IPS DF 6.9 (cell line): Measurements from ENCODE around the gene NR2C2.
A peak's percentile ranks its signal among the peaks of the same experiment; 100 is the strongest.

Experiments used
- DNase-seq: peaks from one replicate; pipeline ENCODE4 v3.0.0-alpha.2; 2013; ENCODE audit warnings: low read depth, low spot score
- H3K27ac ChIP-seq: one replicate; pipeline ENCODE4 v1.5.1; 2013; ENCODE audit warnings: low read length, control low read depth
- H3K27me3 ChIP-seq: 2 replicates; pipeline ENCODE4 v1.6.1; 2013; ENCODE audit warnings: mild to moderate bottlenecking, low read length; ENCODE audit not compliant: control insufficient read depth, insufficient read depth
- H3K36me3 ChIP-seq: 2 replicates; pipeline ENCODE4 v1.6.1; 2013; ENCODE audit warnings: low read length; ENCODE audit not compliant: control insufficient read depth, insufficient read depth
- H3K4me1 ChIP-seq: 2 replicates; pipeline ENCODE4 v1.6.1; 2013; ENCODE audit warnings: low read length; ENCODE audit not compliant: control insufficient read depth, insufficient read depth
- H3K4me3 ChIP-seq: 2 replicates; pipeline ENCODE4 v1.5.1; 2013; ENCODE audit warnings: mild to moderate bottlenecking, low read length
- H3K9me3 ChIP-seq: 2 replicates; pipeline ENCODE4 v1.6.1; 2013; ENCODE audit warnings: low read length, inconsistent platforms; ENCODE audit not compliant: control insufficient read depth, insufficient read depth
- WGBS: extraction: QIAGEN DNeasy Blood & Tissue Kit; methylation state at CpG from one replicate; pipeline ENCODE4 v1.1.7; 2013; ENCODE audit warnings: mixed read lengths, missing lambda C conversion rate; ENCODE audit not compliant: insufficient read length, insufficient coverage; 5-methylcytosine and 5-hydroxymethylcytosine counted together

Gene NR2C2

GRCh38 chr3:14938954-14939353 is 8.4 kb upstream of the NR2C2 start:
- no peak overlapping the region for H3K27ac ChIP-seq
- H3K9me3 ChIP-seq, result no peaks in the 10 kb centered on the region
- DNase-seq, result no peak
- H3K27me3 ChIP-seq, result no peaks in the 10 kb centered on the region
- H3K4me3 ChIP-seq, result no peak overlapping the region
- no CpG with 5 or more reads among the region's 4 CpGs for WGBS
- H3K4me1 ChIP-seq, result 0 out of 2 replicates have a peak, but pooled peaks cover 2% of the 10 kb centered on the region
- no peaks in the 10 kb centered on the region for H3K36me3 ChIP-seq

- DNase-seq, result no peak
- Histone ChIP-seq H3K4me1 (no peaks in the 10 kb centered on the region), H3K9me3 (no peaks in the 10 kb centered on the region), H3K27ac (no peak overlapping the region), H3K36me3 (peaks cover 5% of the 10 kb centered on the region; the same call in 1 of the 2 replicates), H3K27me3 (no peaks in the 10 kb centered on the region), H3K4me3 (no peak overlapping the region)
- WGBS, result no CpG with 5 or more reads among the region's 1 CpG
These were observed 5.5 kb upstream of the NR2C2 start for GRCh38 chr3:14941871-14942270.

GRCh38 chr3:14943042-14943441 is 4.3 kb upstream of the NR2C2 start:
- H3K27ac ChIP-seq, result no peak overlapping the region
- DNase-seq, result no peak
- H3K4me1 ChIP-seq, result no peaks in the 10 kb centered on the region
- H3K36me3 ChIP-seq, result peaks cover 5% of the 10 kb centered on the region; the same call in 1 of the 2 replicates
- H3K9me3 ChIP-seq, result no peaks in the 10 kb centered on the region
- no peaks in the 10 kb centered on the region for H3K27me3 ChIP-seq
- H3K4me3 ChIP-seq, result no peak overlapping the region

GRCh38 chr3:14946236-14946635 is 1.1 kb upstream of the NR2C2 start:
- Histone ChIP-seq H3K4me3 (no peak overlapping the region; the same call in 1 of the 2 replicates), H3K27ac (no peak overlapping the region), H3K27me3 (no peaks in the 10 kb centered on the region), H3K36me3 (peaks cover 5% of the 10 kb centered on the region; the same call in 1 of the 2 replicates), H3K9me3 (no peaks in the 10 kb centered on the region), H3K4me1 (peaks cover 2% of the 10 kb centered on the region; the same call in 1 of the 2 replicates)
- no peak for DNase-seq
- no CpG with 5 or more reads among the region's 4 CpGs for WGBS

GRCh38 chr3:14946739-14947099 is 664 bp upstream of the NR2C2 start:
- H3K4me1 ChIP-seq, result peaks cover 2% of the 10 kb centered on the region; the same call in 1 of the 2 replicates
- DNase-seq, result no peak
- no CpG with 5 or more reads among the region's 8 CpGs for WGBS
- no peaks in the 10 kb centered on the region for H3K27me3 ChIP-seq
- peaks cover 5% of the 10 kb centered on the region; the same call in 1 of the 2 replicates for H3K36me3 ChIP-seq
- no peaks in the 10 kb centered on the region for H3K9me3 ChIP-seq
- peak overlapping the region; percentile 55 for H3K4me3 ChIP-seq
- no peak overlapping the region for H3K27ac ChIP-seq

- Histone ChIP-seq H3K9me3 (no peaks in the 10 kb centered on the region), H3K27ac (no peak overlapping the region), H3K4me1 (peaks cover 2% of the 10 kb centered on the region; the same call in 1 of the 2 replicates), H3K36me3 (peaks cover 5% of the 10 kb centered on the region; the same call in 1 of the 2 replicates), H3K27me3 (no peaks in the 10 kb centered on the region), H3K4me3 (peak overlapping the region; percentile 55)
- WGBS, result no CpG with 5 or more reads among the region's 79 CpGs
- peak; percentile 82 for DNase-seq
These were observed 664 bp downstream of the NR2C2 start for GRCh38 chr3:14947886-14948608.

- H3K27ac ChIP-seq, result no peak overlapping the region
- H3K27me3 ChIP-seq, result no peaks in the 10 kb centered on the region
- peaks cover 5% of the 10 kb centered on the region; the same call in 1 of the 2 replicates for H3K36me3 ChIP-seq
- no peaks in the 10 kb centered on the region for H3K9me3 ChIP-seq
- peaks cover 2% of the 10 kb centered on the region; the same call in 1 of the 2 replicates for H3K4me1 ChIP-seq
- H3K4me3 ChIP-seq, result peak overlapping the region; percentile 83; the same call in 1 of the 2 replicates
- no CpG with 5 or more reads among the region's 26 CpGs for WGBS
- DNase-seq, result no peak
These were observed 1.2 kb downstream of the NR2C2 start for GRCh38 chr3:14948609-14949038.

- H3K27ac ChIP-seq, result no peak overlapping the region
- no peaks in the 10 kb centered on the region for H3K27me3 ChIP-seq
- peak overlapping the region; percentile 83; the same call in 1 of the 2 replicates for H3K4me3 ChIP-seq
- no peaks in the 10 kb centered on the region for H3K9me3 ChIP-seq
- DNase-seq, result no peak
- peaks cover 2% of the 10 kb centered on the region; the same call in 1 of the 2 replicates for H3K4me1 ChIP-seq
- H3K36me3 ChIP-seq, result peaks cover 5% of the 10 kb centered on the region; the same call in 1 of the 2 replicates
- no CpG with 5 or more reads among the region's 5 CpGs for WGBS
These were observed 1.7 kb downstream of the NR2C2 start for GRCh38 chr3:14949126-14949525.

- Histone ChIP-seq H3K9me3 (no peaks in the 10 kb centered on the region), H3K36me3 (peaks cover 2% of the 10 kb centered on the region; the same call in 1 of the 2 replicates), H3K27ac (no peak overlapping the region), H3K4me1 (peaks cover 2% of the 10 kb centered on the region; the same call in 1 of the 2 replicates), H3K4me3 (no peak overlapping the region), H3K27me3 (no peaks in the 10 kb centered on the region)
- DNase-seq, result no peak
- WGBS, result no CpG with 5 or more reads among the region's 2 CpGs
These were observed 2.9 kb downstream of the NR2C2 start for GRCh38 chr3:14950274-14950673.

- DNase-seq, result no peak
- no peaks in the 10 kb centered on the region for H3K9me3 ChIP-seq
- H3K27me3 ChIP-seq, result no peaks in the 10 kb centered on the region
- H3K36me3 ChIP-seq, result no peaks in the 10 kb centered on the region
- H3K27ac ChIP-seq, result no peak overlapping the region
- no CpG with 5 or more reads among the region's 1 CpG for WGBS
- no peak overlapping the region for H3K4me3 ChIP-seq
- no peaks in the 10 kb centered on the region for H3K4me1 ChIP-seq
These were observed 9.8 kb downstream of the NR2C2 start for GRCh38 chr3:14957153-14957552.
